SJSA1 (cell line): Measurements from ENCODE around the gene HDAC4. TPM values are rescaled to one million over a fixed set of nuclear protein-coding genes. Genes with fewer than 3 reads are reported as not detected.

Source experiments
- DNase-seq, 2 experiments: peaks; one replicate each; pipeline ENCODE4 v3.0.0-alpha.2; 2015 to 2020; ENCODE audit warnings: low spot score in 2 of 2, low read depth in 1 of 2
- H3K27ac ChIP-seq: fragments of 250-450 bp; sonication (Bioruptor Pico); 2 replicates; pipeline ENCODE4 v1.5.1; 2020; ENCODE audit warnings: mild to moderate bottlenecking, moderate library complexity
- H3K27me3 ChIP-seq: fragments of 250-450 bp; sonication (Bioruptor Pico); replicated peaks from 2 replicates; pipeline ENCODE4 v1.5.1; 2020; ENCODE audit warnings: mild to moderate bottlenecking, moderate library complexity
- H3K36me3 ChIP-seq: fragments of 250-450 bp; sonication (Bioruptor Pico); 2 replicates; pipeline ENCODE4 v1.5.1; 2020; ENCODE audit warnings: mild to moderate bottlenecking
- H3K4me1 ChIP-seq: fragments of 250-450 bp; sonication (Bioruptor Pico); replicated peaks from 2 replicates; pipeline ENCODE4 v1.6.1; 2021; ENCODE audit warnings: mild to moderate bottlenecking
- H3K4me3 ChIP-seq: fragments of 250-450 bp; sonication (Bioruptor Pico); 2 replicates; pipeline ENCODE4 v1.5.1; 2020; ENCODE audit warnings: mild to moderate bottlenecking
- H3K9me3 ChIP-seq: fragments of 250-450 bp; sonication (Bioruptor Pico); replicated peaks from 2 replicates; pipeline ENCODE4 v1.5.1; 2020; ENCODE audit warnings: mild to moderate bottlenecking
- total RNA-seq: library from RNA; depleted of rRNA; stranded (reverse); fragments of >200 nt; shearing (Covaris generic); gene quantifications from 2 replicates; pipeline ENCODE4 v1.2.3, GENCODE V29; 2014

Gene HDAC4
- total RNA-seq, 1 experiment from 2014 or later = 13.2 TPM

- no peak for DNase-seq
- H3K4me3 ChIP-seq = no peak overlapping the region
- no peaks in the 10 kb centered on the region for H3K4me1 ChIP-seq
- H3K9me3 ChIP-seq = no peaks in the 10 kb centered on the region
- no peaks in the 10 kb centered on the region for H3K36me3 ChIP-seq
- H3K27me3 ChIP-seq = 0 out of 2 replicates have a peak, but pooled peaks cover 7% of the 10 kb centered on the region
- no peak overlapping the region for H3K27ac ChIP-seq
These were observed 387.2 kb downstream of the HDAC4 start for GRCh38 chr2:239013678-239013976.

- H3K36me3 ChIP-seq = no peaks in the 10 kb centered on the region
- no peaks in the 10 kb centered on the region for H3K9me3 ChIP-seq
- H3K4me1 ChIP-seq = no peaks in the 10 kb centered on the region
- 0 out of 2 replicates have a peak, but pooled peaks cover 7% of the 10 kb centered on the region for H3K27me3 ChIP-seq
- H3K27ac ChIP-seq = no peak overlapping the region
- no peak for DNase-seq
- no peak overlapping the region for H3K4me3 ChIP-seq
These were observed 387.7 kb downstream of the HDAC4 start for GRCh38 chr2:239012936-239013677.

- Histone ChIP-seq H3K9me3 (no peaks in the 10 kb centered on the region), H3K4me1 (no peaks in the 10 kb centered on the region), H3K4me3 (no peak overlapping the region), H3K36me3 (no peaks in the 10 kb centered on the region), H3K27ac (no peak overlapping the region), H3K27me3 (peaks cover 7% of the 10 kb centered on the region; the same call in 1 of the 2 replicates)
- no peak for DNase-seq
These were observed 388.6 kb downstream of the HDAC4 start for GRCh38 chr2:239012228-239012627.

- Histone ChIP-seq H3K4me3 (no peak overlapping the region), H3K4me1 (no peaks in the 10 kb centered on the region), H3K27ac (no peak overlapping the region), H3K27me3 (peaks cover 5% of the 10 kb centered on the region; the same call in 1 of the 2 replicates), H3K36me3 (no peaks in the 10 kb centered on the region), H3K9me3 (no peaks in the 10 kb centered on the region)
- DNase-seq = no peak
These were observed 391.2 kb downstream of the HDAC4 start for GRCh38 chr2:239009589-239009961.

- no peaks in the 10 kb centered on the region for H3K9me3 ChIP-seq
- no peaks in the 10 kb centered on the region for H3K4me1 ChIP-seq
- peaks cover 4% of the 10 kb centered on the region; the same call in 1 of the 2 replicates for H3K27me3 ChIP-seq
- H3K4me3 ChIP-seq = no peak overlapping the region
- H3K27ac ChIP-seq = no peak overlapping the region
- no peak for DNase-seq
- no peaks in the 10 kb centered on the region for H3K36me3 ChIP-seq
These were observed 391.9 kb downstream of the HDAC4 start for GRCh38 chr2:239008677-239009588.

GRCh38 chr2:239008004-239008403 is 392.8 kb downstream of the HDAC4 start:
- Histone ChIP-seq H3K27ac (no peak overlapping the region), H3K27me3 (no peaks in the 10 kb centered on the region; the same call in 1 of the 2 replicates), H3K36me3 (no peaks in the 10 kb centered on the region), H3K4me1 (peaks cover 6% of the 10 kb centered on the region), H3K4me3 (no peak overlapping the region), H3K9me3 (no peaks in the 10 kb centered on the region)
- DNase-seq = no peak

- H3K27me3 ChIP-seq = no peaks in the 10 kb centered on the region; the same call in 1 of the 2 replicates
- no peaks in the 10 kb centered on the region for H3K9me3 ChIP-seq
- DNase-seq = no peak
- no peak overlapping the region for H3K27ac ChIP-seq
- no peaks in the 10 kb centered on the region for H3K36me3 ChIP-seq
- H3K4me3 ChIP-seq = no peak overlapping the region
- peaks cover 16% of the 10 kb centered on the region for H3K4me1 ChIP-seq
These were observed 394.1 kb downstream of the HDAC4 start for GRCh38 chr2:239006622-239007285.

GRCh38 chr2:239005586-239005985 is 395.2 kb downstream of the HDAC4 start:
- no peak for DNase-seq
- no peaks in the 10 kb centered on the region for H3K36me3 ChIP-seq
- H3K4me3 ChIP-seq = no peak overlapping the region
- H3K4me1 ChIP-seq = peaks cover 16% of the 10 kb centered on the region
- no peaks in the 10 kb centered on the region; the same call in 1 of the 2 replicates for H3K27me3 ChIP-seq
- H3K27ac ChIP-seq = no peak overlapping the region
- H3K9me3 ChIP-seq = no peaks in the 10 kb centered on the region

- H3K27ac ChIP-seq = no peak overlapping the region
- no peak for DNase-seq
- peaks cover 20% of the 10 kb centered on the region for H3K4me1 ChIP-seq
- H3K36me3 ChIP-seq = no peaks in the 10 kb centered on the region
- no peaks in the 10 kb centered on the region for H3K9me3 ChIP-seq
- H3K4me3 ChIP-seq = no peak overlapping the region
- H3K27me3 ChIP-seq = no peaks in the 10 kb centered on the region; the same call in 1 of the 2 replicates
These were observed 396.4 kb downstream of the HDAC4 start for GRCh38 chr2:239004274-239005015.

- Histone ChIP-seq H3K36me3 (no peaks in the 10 kb centered on the region), H3K27me3 (no peaks in the 10 kb centered on the region; the same call in 1 of the 2 replicates), H3K27ac (no peak overlapping the region; the same call in 1 of the 2 replicates), H3K4me1 (peaks cover 25% of the 10 kb centered on the region), H3K9me3 (no peaks in the 10 kb centered on the region), H3K4me3 (no peak overlapping the region)
- no peak for DNase-seq
These were observed 397.1 kb downstream of the HDAC4 start for GRCh38 chr2:239003624-239004273.

- Histone ChIP-seq H3K27me3 (no peaks in the 10 kb centered on the region; the same call in 1 of the 2 replicates), H3K4me1 (peaks cover 25% of the 10 kb centered on the region), H3K36me3 (no peaks in the 10 kb centered on the region), H3K4me3 (peak overlapping the region; percentile 5; the same call in 1 of the 2 replicates), H3K27ac (peak overlapping the region; percentile 36), H3K9me3 (no peaks in the 10 kb centered on the region)
- DNase-seq = peak; percentile 77 to 80
These were observed 397.7 kb downstream of the HDAC4 start for GRCh38 chr2:239002954-239003623.

GRCh38 chr2:239002591-239002953 is 398.2 kb downstream of the HDAC4 start:
- DNase-seq = no peak
- Histone ChIP-seq H3K36me3 (no peaks in the 10 kb centered on the region), H3K27ac (peak overlapping the region; percentile 36), H3K4me3 (peak overlapping the region; percentile 5; the same call in 1 of the 2 replicates), H3K9me3 (no peaks in the 10 kb centered on the region), H3K27me3 (no peaks in the 10 kb centered on the region; the same call in 1 of the 2 replicates), H3K4me1 (peaks cover 25% of the 10 kb centered on the region)
